ENCODE data around the gene REXO5. TPM values are rescaled to one million over a fixed set of nuclear protein-coding genes. Genes with fewer than 3 reads are reported as not detected.
"Not testable (repeated sequence)": the region's sequence is repeated elsewhere in the genome, so short reads cannot be mapped to it uniquely, and the experiment has no call there.

The REXO5 gene
- total and polyA plus RNA-seq, 9 of the 15 experiments (the other 6 are each of a cell fraction or from before 2014, with no cell fraction given): 10.5 to 45.1 (median 25.4) TPM

DNA sequence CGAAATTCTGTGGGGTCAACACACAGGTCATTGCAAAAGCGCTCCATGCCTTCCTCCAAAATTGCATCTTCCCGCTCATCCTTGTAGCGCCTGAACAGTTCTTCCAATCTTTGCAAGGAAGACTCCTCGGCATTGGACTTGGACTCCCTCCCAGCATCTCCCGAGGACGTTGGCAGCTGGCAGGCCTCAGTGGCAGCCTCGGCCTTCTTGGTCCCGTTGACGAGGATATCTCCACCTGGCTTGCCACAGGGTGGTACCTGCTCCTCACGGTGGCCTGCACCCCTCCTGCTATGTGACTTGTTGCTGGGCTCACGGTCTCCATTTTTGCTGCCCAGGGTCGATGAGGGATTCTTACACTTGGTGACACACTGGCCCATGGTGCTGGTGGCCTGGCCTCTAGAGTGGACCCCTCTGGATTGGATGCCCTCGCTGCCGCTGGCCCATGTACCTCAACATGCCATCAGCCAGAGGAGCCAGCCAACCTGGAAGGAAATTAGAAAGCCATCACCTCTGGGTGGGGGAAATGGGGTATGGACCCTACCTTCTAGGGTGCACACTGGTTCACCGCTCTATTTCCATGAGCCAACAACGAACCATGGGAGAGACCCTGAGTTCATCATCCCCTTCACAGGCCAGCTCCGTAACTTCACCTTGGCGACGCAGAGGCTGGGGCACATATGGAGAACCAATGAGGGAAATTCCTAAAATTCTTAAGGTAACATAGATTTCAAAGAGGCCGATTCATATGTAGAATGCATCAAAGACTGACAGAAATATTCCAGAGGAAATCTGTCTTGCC, 56.0 kb downstream of the REXO5 start:
- Histone ChIP-seq H3K9me3 (replicated peaks; ENCODE audit: control insufficient read depth, insufficient read depth, low read depth, low read length) (no peaks in the 10 kb centered on the region), H3K36me3 (ENCODE audit: control insufficient read depth, insufficient read depth, low read length) (peaks cover 7% of the 10 kb centered on the region), H2AFZ (ENCODE audit: low read depth, low read length) (no peak overlapping the region), H3K79me2 (ENCODE audit: control insufficient read depth, insufficient read depth, low read length) (peaks cover 5% of the 10 kb centered on the region; the same call in 1 of the 3 replicates), H3K27me3 (ENCODE audit: control insufficient read depth in 2 of 2, insufficient read depth in 2 of 2, low read length in 2 of 2) (no peaks in the 10 kb centered on the region), H3K4me2 (ENCODE audit: insufficient read depth, low read length) (no peak overlapping the region), H3K9me1 (ENCODE audit: control insufficient read depth, insufficient read depth, low read length) (no peaks in the 10 kb centered on the region), H3K4me1 (replicated peaks in 1 of 2; ENCODE audit: control insufficient read depth in 2 of 2, insufficient read depth in 2 of 2, low read length in 2 of 2) (peaks cover 10 to 22% of the 10 kb centered on the region in 2 experiments; a peak in 4 of 5 replicates), H3K9ac (ENCODE audit: insufficient read depth in 1 of 2, low read depth in 2 of 2, low read length in 2 of 2) (no peak overlapping the region), H4K20me1 (replicated peaks; ENCODE audit: control insufficient read depth, insufficient read depth, low read length) (peaks cover 9% of the 10 kb centered on the region; the same call in 1 of the 2 replicates), H3K27ac (ENCODE audit: extremely low read depth, low read depth, low read length) (no peak overlapping the region), H3K4me3 (no peak overlapping the region)
- ATAC-seq (no peak), DNase-seq (ENCODE audit: extremely low read depth in 1 of 4, low spot score in 3 of 4) (no peak), FAIRE-seq (no peak)
- ChIA-PET CTCF (ENCODE audit: low intra/inter-chr PET ratio) (no interaction called here), POLR2A (no interaction called here)
- in situ Hi-C loops (cut with MboI) (no loop called here), intact Hi-C loops (cut with micrococcal nuclease) (no loop called here)
- BruUV-seq (replicated peaks): no TSS peak
- 70% methylated on average over 21 of the region's 21 CpGs for WGBS (ENCODE audit: insufficient coverage, low coverage, missing lambda C conversion rate)
- TF ChIP-seq RBM17 (IDR thresholded peaks at IDR 0.05; ENCODE audit: borderline replicate concordance, low read depth, low read length) (no peak), COPS2 (conservative IDR thresholded peaks at IDR 0.05) (no peak), ATF7 (IDR thresholded peaks at IDR 0.05) (no peak), ELK1 (CRISPR knock-in tag; IDR thresholded peaks at IDR 0.05) (no peak)

GRCh38 chr16:20864376-20864775, 58.0 kb downstream of the REXO5 start:
- POLR2A ChIA-PET; H2AFZ ChIP-seq (ENCODE audit: low read depth, low read length); CTCF ChIA-PET (ENCODE audit: low intra/inter-chr PET ratio); H4K20me1 ChIP-seq (replicated peaks; ENCODE audit: control insufficient read depth, insufficient read depth, low read length); H3K27me3 ChIP-seq (ENCODE audit: control insufficient read depth in 2 of 2, insufficient read depth in 2 of 2, low read length in 2 of 2); DNase-seq (ENCODE audit: extremely low read depth in 1 of 4, low spot score in 3 of 4); H3K4me2 ChIP-seq (ENCODE audit: insufficient read depth, low read length); H3K9me3 ChIP-seq (replicated peaks; ENCODE audit: control insufficient read depth, insufficient read depth, low read depth, low read length); in situ Hi-C loops (cut with MboI); BruUV-seq (replicated peaks); H3K27ac ChIP-seq (ENCODE audit: extremely low read depth, low read depth, low read length); intact Hi-C loops (cut with micrococcal nuclease); H3K79me2 ChIP-seq (ENCODE audit: control insufficient read depth, insufficient read depth, low read length); H3K9ac ChIP-seq (ENCODE audit: insufficient read depth in 1 of 2, low read depth in 2 of 2, low read length in 2 of 2); H3K9me1 ChIP-seq (ENCODE audit: control insufficient read depth, insufficient read depth, low read length); H3K4me3 ChIP-seq; ATAC-seq; H3K36me3 ChIP-seq (ENCODE audit: control insufficient read depth, insufficient read depth, low read length): not testable (repeated sequence)
- peaks cover 14 to 25% of the 10 kb centered on the region in 2 experiments for H3K4me1 ChIP-seq (replicated peaks in 1 of 2; ENCODE audit: control insufficient read depth in 2 of 2, insufficient read depth in 2 of 2, low read length in 2 of 2)
- 88% methylated on average over 6 of the region's 6 CpGs for WGBS (ENCODE audit: insufficient coverage, low coverage, missing lambda C conversion rate)
- peak; percentile 57 for FAIRE-seq
